H9 (cell line): ENCODE results near the gene DIPK1B. TPM values are rescaled to one million over a fixed set of nuclear protein-coding genes. Genes with fewer than 3 reads are reported as not detected.

Experiments
- DNase-seq: peaks from one replicate; pipeline ENCODE4 v3.0.0-alpha.2; 2017
- H2AFZ ChIP-seq: one replicate; pipeline ENCODE4 v1.6.1; 2013; ENCODE audit warnings: mild to moderate bottlenecking, low read length, control low read depth, moderate library complexity
- H2AK5ac ChIP-seq: 2 replicates; pipeline ENCODE4 v1.6.1; 2013; ENCODE audit warnings: low read length, control low read depth, mixed read lengths; ENCODE audit not compliant: insufficient read length
- H2BK120ac ChIP-seq: one replicate; pipeline ENCODE4 v1.6.1; 2013; ENCODE audit warnings: low read depth, mild to moderate bottlenecking, low read length, control low read depth, inconsistent platforms; ENCODE audit not compliant: poor library complexity, severe bottlenecking
- H2BK12ac ChIP-seq: 2 replicates; pipeline ENCODE4 v1.6.1; 2013; ENCODE audit warnings: low read length, control low read depth, mixed read lengths, low read depth; ENCODE audit not compliant: insufficient read length
- H2BK15ac ChIP-seq: 2 replicates; pipeline ENCODE4 v1.6.1; 2013; ENCODE audit warnings: low read depth, low read length, control low read depth
- H2BK20ac ChIP-seq: one replicate; pipeline ENCODE4 v1.6.1; 2013; ENCODE audit warnings: low read depth, mild to moderate bottlenecking, low read length, control low read depth, inconsistent platforms; ENCODE audit not compliant: poor library complexity, severe bottlenecking
- H2BK5ac ChIP-seq: 2 replicates; pipeline ENCODE4 v1.6.1; 2013; ENCODE audit warnings: low read length, control low read depth, mixed read lengths; ENCODE audit not compliant: insufficient read length
- H3K14ac ChIP-seq: 2 replicates; pipeline ENCODE4 v1.6.1; 2013; ENCODE audit warnings: low read length, control low read depth; ENCODE audit not compliant: insufficient read depth
- H3K18ac ChIP-seq: 2 replicates; pipeline ENCODE4 v1.6.1; 2013; ENCODE audit warnings: low read depth, mild to moderate bottlenecking, mixed read lengths, low read length, control low read depth; ENCODE audit not compliant: insufficient read length
- H3K23ac ChIP-seq: 2 replicates; pipeline ENCODE4 v1.6.1; 2013; ENCODE audit warnings: low read length, control low read depth, mixed read lengths, low read depth; ENCODE audit not compliant: insufficient read length
- H3K23me2 ChIP-seq: 2 replicates; pipeline ENCODE4 v1.6.1; 2013; ENCODE audit warnings: low read depth, mild to moderate bottlenecking, mixed read lengths, low read length, control low read depth; ENCODE audit not compliant: insufficient read length, poor library complexity, severe bottlenecking
- H3K27ac ChIP-seq: 2 replicates; pipeline ENCODE4 v1.5.1; 2013; ENCODE audit warnings: low read length, control low read depth, mixed read lengths, low read depth; ENCODE audit not compliant: insufficient read length
- H3K27me3 ChIP-seq: 2 replicates; pipeline ENCODE4 v1.6.1; 2013; ENCODE audit warnings: low read length, control low read depth, inconsistent platforms; ENCODE audit not compliant: insufficient read depth
- H3K4ac ChIP-seq: 2 replicates; pipeline ENCODE4 v1.6.1; 2013; ENCODE audit warnings: low read depth, mild to moderate bottlenecking, control low read depth, inconsistent platforms, low read length, moderate library complexity
- H3K4me1 ChIP-seq: 2 replicates; pipeline ENCODE4 v1.6.1; 2013; ENCODE audit warnings: low read length, control low read depth, inconsistent platforms; ENCODE audit not compliant: insufficient read depth
- H3K4me2 ChIP-seq: 2 replicates; pipeline ENCODE4 v1.6.1; 2013; ENCODE audit warnings: low read length, control low read depth, mixed read lengths; ENCODE audit not compliant: insufficient read length, insufficient read depth
- H3K56ac ChIP-seq: 2 replicates; pipeline ENCODE4 v1.6.1; 2013; ENCODE audit warnings: low read depth, mild to moderate bottlenecking, mixed read lengths, low read length, control low read depth; ENCODE audit not compliant: insufficient read length
- H3K79me1 ChIP-seq: 2 replicates; pipeline ENCODE4 v1.6.1; 2013; ENCODE audit warnings: low read depth, mild to moderate bottlenecking, moderate library complexity, low read length, control low read depth, inconsistent platforms; ENCODE audit not compliant: insufficient read depth, poor library complexity, severe bottlenecking
- H3K79me2 ChIP-seq: 2 replicates; pipeline ENCODE4 v1.6.1; 2013; ENCODE audit warnings: low read length, control low read depth, inconsistent platforms; ENCODE audit not compliant: insufficient read depth
- H3K9ac ChIP-seq: 2 replicates; pipeline ENCODE4 v1.6.1; 2013; ENCODE audit warnings: low read length, control low read depth, mixed read lengths; ENCODE audit not compliant: insufficient read length; ENCODE audit errors: extremely low read depth
- H3K9me3 ChIP-seq: one replicate; pipeline ENCODE4 v1.6.1; 2013; ENCODE audit warnings: low read depth, low read length, inconsistent platforms; ENCODE audit not compliant: control insufficient read depth
- H3T11ph ChIP-seq: one replicate; pipeline ENCODE4 v1.6.1; 2013; ENCODE audit warnings: mild to moderate bottlenecking, low read length, control low read depth, inconsistent platforms
- H4K20me1 ChIP-seq: one replicate; pipeline ENCODE4 v1.6.1; 2013; ENCODE audit not compliant: control insufficient read depth, insufficient read length, insufficient read depth
- H4K5ac ChIP-seq: 2 replicates; pipeline ENCODE4 v1.6.1; 2013; ENCODE audit warnings: low read depth, mild to moderate bottlenecking, mixed read lengths, low read length, control low read depth; ENCODE audit not compliant: insufficient read length
- H4K8ac ChIP-seq: replicated peaks from 2 replicates; pipeline ENCODE4 v1.6.1; 2013; ENCODE audit warnings: low read length, control low read depth, mixed read lengths, low read depth; ENCODE audit not compliant: insufficient read length
- H4K91ac ChIP-seq: 2 replicates; pipeline ENCODE4 v1.6.1; 2013; ENCODE audit warnings: low read depth, mild to moderate bottlenecking, moderate library complexity, mixed read lengths, low read length, control low read depth; ENCODE audit not compliant: insufficient read length
- H3K27ac Mint-ChIP-seq, 3 experiments: 2 replicates in 2 of 3; 3 replicates in 1 of 3; pipeline ENCODE4 v1.8.0; 2020 to 2021; ENCODE audit warnings: mixed read lengths in 3 of 3, mild to moderate bottlenecking in 1 of 3, moderate library complexity in 1 of 3
- H3K27me3 Mint-ChIP-seq: 2 replicates; pipeline ENCODE4 v1.8.0; 2021; ENCODE audit warnings: low read depth, mild to moderate bottlenecking, moderate library complexity, mixed read lengths
- H3K36me3 Mint-ChIP-seq, 3 experiments: 2 replicates in 2 of 3; 3 replicates in 1 of 3; pipeline ENCODE4 v1.8.0; 2020 to 2021; ENCODE audit warnings: low read depth in 3 of 3, mixed read lengths in 3 of 3; ENCODE audit not compliant: insufficient read depth in 1 of 3
- H3K4me1 Mint-ChIP-seq, 2 experiments: 2 replicates each; pipeline ENCODE4 v1.8.0; 2020; ENCODE audit warnings: mixed read lengths in 2 of 2
- H3K4me3 Mint-ChIP-seq, 2 experiments: 2 replicates in 1 of 2; 3 replicates in 1 of 2; pipeline ENCODE4 v1.8.0; 2020 to 2021; ENCODE audit warnings: mild to moderate bottlenecking in 2 of 2, mixed read lengths in 2 of 2, moderate library complexity in 1 of 2
- H3K9me3 Mint-ChIP-seq, 2 experiments: 2 replicates in 1 of 2; 3 replicates in 1 of 2; pipeline ENCODE4 v1.8.0; 2020; ENCODE audit warnings: mild to moderate bottlenecking in 2 of 2, mixed read lengths in 2 of 2, moderate library complexity in 1 of 2
- WGBS: extraction: QIAGEN DNeasy Blood & Tissue Kit; methylation state at CpG from one replicate; pipeline ENCODE4 v1.1.7; 2013; ENCODE audit warnings: missing lambda C conversion rate, low lambda C conversion rate, mixed read lengths; ENCODE audit not compliant: insufficient read length; ENCODE audit errors: extremely low coverage; 5-methylcytosine and 5-hydroxymethylcytosine counted together
- total RNA-seq: library from RNA; stranded (reverse); gene quantifications from 2 replicates; pipeline ENCODE4 v1.2.1, GENCODE V29; 2021
- TF ChIP-seq, protein P1 (sequence below): fragments of 200-600 bp; sonication (generic); conservative IDR thresholded peaks from 3 replicates; pipeline ENCODE4 v1.8.0; 2021; ENCODE audit warnings: antibody characterized with exemption, mild to moderate bottlenecking

The DIPK1B gene
- total RNA-seq, 1 experiment from 2014 or later: 40.3 TPM

DNA sequence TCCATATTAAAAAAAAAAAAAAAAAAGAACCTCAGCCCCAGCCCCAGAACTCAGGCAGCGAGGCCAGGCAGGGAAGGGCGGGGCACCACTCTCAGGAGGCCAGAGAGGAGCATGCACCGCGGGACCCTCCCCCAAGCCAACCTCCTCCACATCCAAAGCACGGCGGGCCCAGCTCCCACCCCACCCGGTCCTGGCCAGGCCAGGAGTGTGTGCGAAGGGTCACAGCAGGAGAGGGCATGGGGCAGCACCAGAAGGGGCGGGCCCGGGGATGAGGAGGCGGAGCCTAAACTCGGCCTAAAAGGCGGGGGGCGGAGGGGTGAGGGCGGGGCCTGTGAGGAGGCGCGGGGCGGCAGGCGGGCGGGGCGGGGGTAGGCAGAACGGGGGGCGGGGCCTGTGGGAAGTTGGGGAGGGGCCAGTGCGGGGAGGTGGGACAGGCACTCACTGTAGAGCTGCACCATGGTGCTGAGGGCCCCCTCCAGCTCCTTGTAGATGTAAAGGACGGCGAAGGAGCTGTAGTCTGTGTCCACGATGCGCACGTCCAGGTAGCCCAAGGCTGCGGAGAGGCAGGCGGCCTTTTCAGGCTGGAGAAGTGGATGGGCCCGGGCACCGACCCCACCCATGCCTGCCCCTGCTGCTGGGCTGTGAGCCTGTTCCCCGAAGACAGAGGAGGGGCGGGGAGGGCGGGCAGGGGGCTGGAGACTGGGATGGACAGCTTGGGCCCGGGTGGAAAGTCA, 50.7 kb downstream of the DIPK1B start:
- no peak overlapping the region for H4K8ac ChIP-seq
- WGBS: no CpG with 5 or more reads among the region's 37 CpGs
- H3K27me3 ChIP-seq: no peaks in the 10 kb centered on the region
- no peak overlapping the region for H4K5ac ChIP-seq
- no peak overlapping the region for H4K91ac ChIP-seq
- no peaks in the 10 kb centered on the region for H3K4me1 ChIP-seq
- no peaks in the 10 kb centered on the region for H3K9me3 ChIP-seq
- no peaks in the 10 kb centered on the region for H4K20me1 ChIP-seq
- H3K27ac ChIP-seq: no peak overlapping the region
- no peak overlapping the region for H3K4ac ChIP-seq
- no peaks in the 10 kb centered on the region for H3K79me1 ChIP-seq
- DNase-seq: peak; percentile 96
- Mint-ChIP-seq H3K4me1 (peaks cover 15 to 28% of the 10 kb centered on the region in 2 experiments), H3K4me3 (peak overlapping the region in 1 of 2 experiments; percentile 55; a peak in 1 of 5 replicates), H3K27me3 (peaks cover 15% of the 10 kb centered on the region), H3K27ac (no peak overlapping the region), H3K9me3 (peaks cover 0 to 5% of the 10 kb centered on the region in 2 experiments; a peak in 1 of 5 replicates), H3K36me3 (no peaks in the 10 kb centered on the region; a peak in 1 of 7 replicates)
- H3K18ac ChIP-seq: no peak overlapping the region
- no peak overlapping the region for H2BK15ac ChIP-seq
- no peak overlapping the region for H2AK5ac ChIP-seq
- H3K14ac ChIP-seq: no peak overlapping the region
- H2BK120ac ChIP-seq: no peak overlapping the region
- no peak overlapping the region for H2BK5ac ChIP-seq
- H3T11ph ChIP-seq: no peak overlapping the region
- no peak overlapping the region for H3K4me2 ChIP-seq
- no peaks in the 10 kb centered on the region for H3K23me2 ChIP-seq
- TF ChIP-seq, protein P1, sequence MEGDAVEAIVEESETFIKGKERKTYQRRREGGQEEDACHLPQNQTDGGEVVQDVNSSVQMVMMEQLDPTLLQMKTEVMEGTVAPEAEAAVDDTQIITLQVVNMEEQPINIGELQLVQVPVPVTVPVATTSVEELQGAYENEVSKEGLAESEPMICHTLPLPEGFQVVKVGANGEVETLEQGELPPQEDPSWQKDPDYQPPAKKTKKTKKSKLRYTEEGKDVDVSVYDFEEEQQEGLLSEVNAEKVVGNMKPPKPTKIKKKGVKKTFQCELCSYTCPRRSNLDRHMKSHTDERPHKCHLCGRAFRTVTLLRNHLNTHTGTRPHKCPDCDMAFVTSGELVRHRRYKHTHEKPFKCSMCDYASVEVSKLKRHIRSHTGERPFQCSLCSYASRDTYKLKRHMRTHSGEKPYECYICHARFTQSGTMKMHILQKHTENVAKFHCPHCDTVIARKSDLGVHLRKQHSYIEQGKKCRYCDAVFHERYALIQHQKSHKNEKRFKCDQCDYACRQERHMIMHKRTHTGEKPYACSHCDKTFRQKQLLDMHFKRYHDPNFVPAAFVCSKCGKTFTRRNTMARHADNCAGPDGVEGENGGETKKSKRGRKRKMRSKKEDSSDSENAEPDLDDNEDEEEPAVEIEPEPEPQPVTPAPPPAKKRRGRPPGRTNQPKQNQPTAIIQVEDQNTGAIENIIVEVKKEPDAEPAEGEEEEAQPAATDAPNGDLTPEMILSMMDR: no peak
- H2BK20ac ChIP-seq: no peak overlapping the region
- no peak overlapping the region for H2BK12ac ChIP-seq
- H2AFZ ChIP-seq: no peak overlapping the region
- no peak overlapping the region for H3K23ac ChIP-seq
- no peak overlapping the region for H3K9ac ChIP-seq
- H3K79me2 ChIP-seq: no peaks in the 10 kb centered on the region
- H3K56ac ChIP-seq: no peak overlapping the region
